ENCODE results near the gene MZT2B.

DNA sequence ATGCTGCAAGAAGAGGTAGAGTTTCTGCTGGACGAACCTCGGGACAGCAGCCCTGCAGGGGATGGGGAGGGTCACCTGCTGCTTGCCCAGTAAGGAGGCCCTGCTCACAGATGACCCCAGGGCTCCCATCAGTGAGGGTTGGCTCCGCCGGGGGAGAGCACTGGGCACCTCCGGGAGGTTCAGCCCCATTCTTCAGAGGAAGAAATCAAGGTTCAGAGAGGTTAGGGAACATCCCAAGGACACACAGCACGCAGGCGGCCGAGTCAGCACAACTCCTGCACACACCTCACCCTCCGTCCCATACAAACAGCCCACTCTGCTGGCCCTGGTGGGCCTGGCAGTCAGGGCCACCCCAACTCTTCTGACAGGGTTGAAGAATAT, 25.4 kb upstream of the MZT2B start:
- no peak for TF ChIP-seq POLR2A (IDR thresholded peaks at IDR 0.05)
- TF ChIP-seq, protein P1, sequence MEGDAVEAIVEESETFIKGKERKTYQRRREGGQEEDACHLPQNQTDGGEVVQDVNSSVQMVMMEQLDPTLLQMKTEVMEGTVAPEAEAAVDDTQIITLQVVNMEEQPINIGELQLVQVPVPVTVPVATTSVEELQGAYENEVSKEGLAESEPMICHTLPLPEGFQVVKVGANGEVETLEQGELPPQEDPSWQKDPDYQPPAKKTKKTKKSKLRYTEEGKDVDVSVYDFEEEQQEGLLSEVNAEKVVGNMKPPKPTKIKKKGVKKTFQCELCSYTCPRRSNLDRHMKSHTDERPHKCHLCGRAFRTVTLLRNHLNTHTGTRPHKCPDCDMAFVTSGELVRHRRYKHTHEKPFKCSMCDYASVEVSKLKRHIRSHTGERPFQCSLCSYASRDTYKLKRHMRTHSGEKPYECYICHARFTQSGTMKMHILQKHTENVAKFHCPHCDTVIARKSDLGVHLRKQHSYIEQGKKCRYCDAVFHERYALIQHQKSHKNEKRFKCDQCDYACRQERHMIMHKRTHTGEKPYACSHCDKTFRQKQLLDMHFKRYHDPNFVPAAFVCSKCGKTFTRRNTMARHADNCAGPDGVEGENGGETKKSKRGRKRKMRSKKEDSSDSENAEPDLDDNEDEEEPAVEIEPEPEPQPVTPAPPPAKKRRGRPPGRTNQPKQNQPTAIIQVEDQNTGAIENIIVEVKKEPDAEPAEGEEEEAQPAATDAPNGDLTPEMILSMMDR (IDR thresholded peaks at IDR 0.05), result no peak
- TF ChIP-seq POLR2AphosphoS5 (IDR thresholded peaks at IDR 0.05; ENCODE audit: insufficient read depth in 1 of 2, low read depth in 1 of 2), result no peak
